HT1080 (cell line): ENCODE results near the gene CD48. TPM values are rescaled to one million over a fixed set of nuclear protein-coding genes. Genes with fewer than 3 reads are reported as not detected.
"Not testable (repeated sequence)": the region's sequence is repeated elsewhere in the genome, so short reads cannot be mapped to it uniquely, and the experiment has no call there.

Source experiments
- DNase-seq: peaks from one replicate; pipeline ENCODE4 v3.0.0-alpha.2; 2015; ENCODE audit warnings: low read depth
- total RNA-seq: library from RNA; depleted of rRNA; stranded (reverse); fragments of >200 nt; shearing (Covaris generic); gene quantifications from 2 replicates; pipeline ENCODE4 v1.2.3, GENCODE V29; 2014

CD48 gene
- total RNA-seq, 1 experiment from 2014 or later: not detected

GRCh38 chr1:160716013-160716412 is 4.4 kb upstream of the CD48 start:
- no peak for DNase-seq

DNA sequence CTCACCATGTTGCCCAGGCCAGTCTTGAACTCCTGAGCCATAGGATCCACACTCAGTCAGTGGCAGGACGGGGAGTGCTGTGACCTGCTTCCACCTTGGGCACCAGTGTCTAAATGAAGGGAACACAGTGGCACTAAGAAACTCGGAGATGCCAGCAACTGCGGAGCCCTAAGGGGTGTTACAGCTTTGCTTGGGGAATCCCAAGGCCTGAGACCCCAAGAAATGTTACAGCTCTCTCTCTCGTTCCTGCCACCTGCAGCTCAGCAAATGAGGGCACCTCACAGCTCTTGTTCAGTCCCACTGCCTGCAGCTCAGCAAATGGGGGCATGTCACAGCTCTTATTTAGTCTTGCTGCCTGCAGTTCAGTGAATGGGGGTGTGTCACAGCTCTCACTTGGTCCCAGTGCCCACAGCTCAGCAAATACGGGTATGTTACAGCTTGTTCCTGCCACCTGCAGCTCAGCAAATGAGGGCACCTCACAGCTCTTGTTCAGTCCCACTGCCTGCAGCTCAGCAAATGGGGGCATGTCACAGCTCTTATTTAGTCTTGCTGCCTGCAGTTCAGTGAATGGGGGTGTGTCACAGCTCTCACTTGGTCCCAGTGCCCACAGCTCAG is 2.5 kb upstream of the CD48 start:
- not testable (repeated sequence) for DNase-seq

- no peak for DNase-seq
Observed at GRCh38 chr1:160713161-160713560, 1.5 kb upstream of the CD48 start.

DNA sequence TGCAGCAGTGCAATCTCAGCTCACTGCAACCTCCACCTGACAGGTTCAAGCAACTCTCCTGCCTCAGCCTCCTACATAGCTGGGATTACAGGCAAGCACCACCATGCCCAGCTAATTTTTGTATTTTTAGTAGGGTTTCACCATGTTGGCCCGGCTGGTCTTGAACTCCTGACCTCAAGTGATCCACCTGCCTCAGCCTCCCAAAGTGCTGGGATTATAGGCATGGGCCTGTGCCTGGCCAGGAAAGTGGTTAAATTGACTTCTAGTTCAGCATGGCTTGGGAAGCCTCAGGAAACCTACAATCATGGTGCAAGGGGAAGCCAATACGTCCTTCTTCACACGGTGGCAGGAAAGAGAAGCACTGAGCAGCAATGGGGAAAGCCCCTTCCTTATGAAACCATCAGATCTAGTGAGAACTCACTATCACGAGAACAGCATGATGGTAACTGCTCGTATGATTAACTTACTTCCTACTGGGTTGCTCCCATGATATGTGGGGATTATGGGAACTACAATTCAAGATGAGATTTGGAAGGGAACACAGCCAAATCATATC is 981 bp upstream of the CD48 start:
- not testable (repeated sequence) for DNase-seq

DNA sequence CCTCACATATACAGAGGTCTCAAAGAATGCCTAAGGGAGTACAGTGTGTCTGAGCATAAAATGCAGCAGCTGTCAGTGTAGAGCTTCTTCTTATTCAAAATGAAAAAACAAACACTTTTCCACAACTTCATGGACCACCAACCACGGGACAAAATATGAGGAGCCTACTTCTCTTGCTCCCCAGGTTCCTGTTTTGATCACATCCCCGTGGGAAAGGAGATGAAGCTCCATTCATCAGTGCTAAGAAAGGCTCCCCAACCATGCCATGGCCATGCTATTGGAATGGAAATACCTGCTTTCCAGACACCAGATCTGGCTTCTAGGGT is 383 bp downstream of the CD48 start:
- no peak for DNase-seq

GRCh38 chr1:160710517-160711252 is 937 bp downstream of the CD48 start:
- DNase-seq: no peak

DNA sequence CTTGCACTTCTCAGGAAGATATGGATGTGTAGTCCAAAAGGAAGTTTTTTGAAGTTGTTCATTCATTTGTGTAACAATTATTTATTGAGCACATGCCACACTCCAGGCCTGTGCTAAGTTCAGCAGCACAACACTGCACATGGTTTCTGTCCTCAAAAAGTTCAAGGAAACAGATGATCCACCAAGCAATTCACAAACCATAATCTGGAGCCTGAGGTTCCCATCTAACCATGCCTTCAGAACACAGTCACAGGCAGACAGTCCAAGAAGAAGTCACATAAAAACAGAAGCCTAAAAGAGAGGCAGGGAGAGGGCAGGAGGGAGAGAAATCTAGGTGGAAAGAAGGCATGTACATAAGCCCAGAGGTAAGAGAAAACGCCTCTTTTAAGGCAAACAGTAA is 1.9 kb downstream of the CD48 start:
- no peak for DNase-seq

DNA sequence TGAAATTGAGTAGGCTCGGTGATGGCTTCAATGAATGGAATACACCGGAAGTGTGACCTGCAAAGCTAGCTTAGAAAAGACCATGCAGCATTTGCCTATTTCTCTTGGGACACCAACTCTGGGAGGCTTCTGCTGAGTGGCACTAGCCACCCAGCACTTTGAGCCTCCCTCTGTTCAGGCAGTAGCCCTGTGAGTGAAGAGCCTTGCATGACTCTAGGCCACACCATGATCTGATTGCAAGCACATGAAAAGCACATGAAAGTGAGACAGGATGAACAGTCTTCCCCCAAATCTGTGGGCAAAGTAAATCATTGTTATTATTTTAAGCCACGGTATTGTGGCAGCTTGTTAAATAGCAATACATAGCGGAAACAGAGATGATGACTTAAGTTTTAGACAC is 2.8 kb downstream of the CD48 start:
- DNase-seq: no peak

DNA sequence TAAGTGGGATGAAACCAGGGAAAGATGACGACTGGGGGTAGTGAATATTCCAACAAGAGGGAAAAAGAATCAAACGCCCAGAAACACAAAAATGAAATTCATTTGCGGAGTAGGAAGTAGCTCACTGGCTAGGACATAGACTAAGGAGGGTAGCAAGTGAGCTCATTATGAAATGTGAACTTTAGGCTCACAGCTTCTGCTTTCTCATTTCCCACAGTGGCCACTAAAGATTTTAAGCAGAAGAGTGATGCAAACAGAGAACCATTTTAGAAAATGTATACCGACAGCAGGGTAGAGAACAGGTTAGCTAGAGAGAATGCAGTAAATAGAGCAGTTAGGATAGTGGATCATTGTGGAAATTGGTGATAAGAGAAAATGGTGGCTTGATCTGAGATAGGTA is 3.5 kb downstream of the CD48 start:
- DNase-seq: no peak

GRCh38 chr1:160707236-160708064 is 4.2 kb downstream of the CD48 start:
- peak; percentile 17 for DNase-seq

GRCh38 chr1:160706526-160707235 is 4.9 kb downstream of the CD48 start:
- DNase-seq: no peak

GRCh38 chr1:160705742-160706141 is 5.9 kb downstream of the CD48 start:
- no peak for DNase-seq

DNA sequence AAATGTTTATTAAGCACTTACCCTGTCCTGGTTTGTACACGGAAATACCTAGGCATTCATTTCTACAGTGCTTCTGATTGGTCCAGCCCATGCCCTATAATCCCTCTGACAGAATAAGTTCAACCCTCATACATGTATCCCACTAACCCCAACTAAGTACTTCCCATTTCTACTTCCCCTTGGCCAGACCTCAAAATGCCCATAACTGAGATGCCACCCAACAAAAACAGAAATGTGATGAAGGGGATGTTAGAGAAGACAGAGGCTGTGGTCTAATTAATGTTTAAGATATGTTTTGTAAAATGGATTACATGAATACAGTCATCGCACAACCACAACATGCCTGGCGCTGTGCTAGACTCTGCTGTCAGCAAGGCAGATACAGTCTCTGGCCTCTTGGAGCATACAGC is 6.4 kb downstream of the CD48 start:
- not testable (repeated sequence) for DNase-seq

- no peak for DNase-seq
Observed at GRCh38 chr1:160704250-160704649, 7.4 kb downstream of the CD48 start.

- DNase-seq: no peak
Observed at GRCh38 chr1:160702100-160702499, 9.5 kb downstream of the CD48 start.

GRCh38 chr1:160692390-160692789 is 19.2 kb downstream of the CD48 start:
- not testable (repeated sequence) for DNase-seq

- no peak for DNase-seq
Observed at GRCh38 chr1:160685266-160685665, 26.4 kb downstream of the CD48 start.

DNA sequence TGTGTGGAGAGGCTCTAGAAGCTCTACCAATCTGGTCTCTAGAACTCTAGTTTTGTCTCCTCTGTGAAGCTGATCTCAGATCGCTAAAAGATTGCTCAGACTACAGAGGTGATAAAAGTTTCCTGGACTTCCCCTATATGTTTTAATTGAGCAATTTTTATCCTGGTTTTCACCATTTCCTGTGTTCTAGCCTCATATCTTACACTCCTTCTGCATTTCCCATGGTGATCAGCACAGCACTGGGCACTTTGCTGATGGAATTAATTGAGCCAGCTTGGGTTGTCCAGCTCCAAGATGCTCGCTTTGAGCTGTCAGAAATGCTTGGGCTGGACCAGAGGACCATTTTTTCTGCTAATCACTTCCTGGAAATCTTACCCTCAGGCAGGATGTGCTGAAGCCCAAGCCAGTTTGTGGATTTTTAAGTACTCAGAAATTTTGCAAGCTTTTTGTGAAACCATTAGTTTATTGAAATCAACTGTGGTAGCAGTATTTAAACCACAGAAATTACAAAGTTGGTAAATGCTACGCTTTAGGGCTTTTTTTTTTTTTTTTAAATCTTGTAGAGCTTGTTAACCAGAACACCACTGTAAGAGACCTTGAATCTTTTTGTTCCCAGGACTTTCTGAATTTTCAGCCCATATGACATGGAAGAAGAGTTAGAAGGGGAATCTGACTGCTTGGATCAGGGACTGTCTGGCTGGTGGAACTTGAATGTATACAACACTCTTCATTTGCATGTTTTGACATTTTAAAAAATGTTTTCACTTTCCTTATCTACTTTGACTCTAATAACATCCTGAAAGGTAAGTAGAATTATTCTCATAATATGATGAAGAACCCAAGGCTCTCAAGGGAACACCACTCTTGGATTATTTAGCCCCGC is 28.4 kb downstream of the CD48 start:
- DNase-seq: no peak

GRCh38 chr1:160681891-160682140 is 29.8 kb downstream of the CD48 start:
- DNase-seq: no peak

DNA sequence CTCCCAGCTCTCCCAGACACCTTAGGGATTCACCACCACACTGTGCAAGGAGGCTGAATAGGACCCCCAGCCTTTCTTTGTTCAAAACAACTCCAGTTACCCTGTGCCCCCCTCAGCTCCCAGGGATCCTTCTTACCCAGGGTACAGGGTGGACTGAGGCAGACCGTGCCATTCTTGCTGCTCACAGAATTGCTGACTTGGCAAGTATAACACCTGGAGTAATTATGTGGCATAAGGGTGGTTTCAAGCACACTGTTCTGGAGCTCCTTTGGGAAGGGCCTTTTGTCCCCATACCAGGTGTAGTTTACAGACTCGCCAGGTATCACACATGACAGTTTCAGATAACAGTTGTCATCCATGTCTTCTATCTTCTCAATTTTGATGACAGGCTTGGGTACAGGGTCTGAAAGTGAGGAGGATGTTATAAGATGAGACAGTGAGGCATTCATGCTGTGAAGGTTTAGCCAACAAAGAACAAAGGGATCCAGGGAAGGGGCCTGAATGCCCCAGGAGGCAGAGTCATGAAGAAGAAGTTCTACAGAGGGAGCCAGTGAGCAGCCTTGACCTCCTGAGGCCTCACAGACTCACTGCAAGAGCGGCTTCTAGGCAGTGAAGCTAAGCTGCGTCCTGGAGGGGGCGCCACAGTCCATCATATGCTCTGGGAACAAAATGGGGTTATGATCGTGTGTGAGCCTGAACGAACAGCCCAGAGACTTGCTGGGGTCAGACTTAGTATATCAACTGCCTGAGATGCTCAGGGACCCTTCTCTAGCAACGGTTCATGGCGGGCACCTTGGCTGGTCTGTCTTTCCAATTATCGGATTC is 30.3 kb downstream of the CD48 start:
- DNase-seq: peak; percentile 73
